Caco-2 (cell line): ENCODE data around the gene ZNF274. TPM values are rescaled to one million over a fixed set of nuclear protein-coding genes. Genes with fewer than 3 reads are reported as not detected.

ENCODE experiments used
- BruUV-seq: library from RNA; stranded (reverse); fragments of 400-500 nt; replicated peaks from 2 replicates; lab custom pipeline; 2021; lab: Mats Ljungman, UMichigan
- CTCF ChIA-PET: fragments of 300-600 bp; sonication (Branson Sonifier 250); formaldehyde crosslinking; loops from one replicate; lab custom pipeline; 2022; ENCODE audit warnings: antibody characterized with exemption; lab: Charles Lee
- POLR2A ChIA-PET: fragments of 300-600 bp; sonication (Branson Sonifier 250); formaldehyde crosslinking; loops from one replicate; lab custom pipeline; 2022; ENCODE audit warnings: antibody characterized with exemption; lab: Charles Lee
- DNase-seq, 2 experiments: peaks; one replicate each; pipeline versions ENCODE4 v3.0.0 to v3.0.0-alpha.2; 2020 to 2022
- H3K27me3 ChIP-seq: replicated peaks from 2 replicates; pipeline ENCODE4 v1.6.0; 2011; ENCODE audit warnings: low read length; ENCODE audit not compliant: control insufficient read depth, insufficient read depth
- H3K36me3 ChIP-seq: 2 replicates; pipeline ENCODE4 v1.5.1; 2011; ENCODE audit warnings: low read length; ENCODE audit not compliant: control insufficient read depth, insufficient read depth
- H3K4me1 ChIP-seq: fragments of 250-450 bp; sonication (Bioruptor Pico); 2 replicates; pipeline ENCODE4 v1.5.1; 2020; ENCODE audit warnings: mild to moderate bottlenecking
- H3K4me3 ChIP-seq: 2 replicates; pipeline ENCODE4 v1.5.1; 2011; ENCODE audit warnings: low read depth, mild to moderate bottlenecking, control low read depth, low read length
- H3K9me3 ChIP-seq: fragments of 250-450 bp; sonication (Bioruptor Pico); 2 replicates; pipeline ENCODE4 v1.5.1; 2020; ENCODE audit warnings: mild to moderate bottlenecking, moderate library complexity
- H3K27ac Mint-ChIP-seq: one replicate; pipeline ENCODE4 v1.8.0; 2022; ENCODE audit warnings: mixed read lengths; ENCODE audit not compliant: unreplicated experiment
- H3K27me3 Mint-ChIP-seq: one replicate; pipeline ENCODE4 v1.8.0; 2022; ENCODE audit warnings: mixed read lengths; ENCODE audit not compliant: insufficient read depth, unreplicated experiment
- H3K36me3 Mint-ChIP-seq: one replicate; pipeline ENCODE4 v1.8.0; 2022; ENCODE audit warnings: mild to moderate bottlenecking, mixed read lengths; ENCODE audit not compliant: insufficient read depth, unreplicated experiment
- H3K4me1 Mint-ChIP-seq: one replicate; pipeline ENCODE4 v1.8.0; 2022; ENCODE audit warnings: low read depth, mixed read lengths; ENCODE audit not compliant: unreplicated experiment
- H3K4me3 Mint-ChIP-seq: one replicate; pipeline ENCODE4 v1.8.0; 2022; ENCODE audit warnings: mild to moderate bottlenecking, moderate library complexity, mixed read lengths; ENCODE audit not compliant: unreplicated experiment
- H3K9me3 Mint-ChIP-seq: one replicate; pipeline ENCODE4 v1.8.0; 2022; ENCODE audit warnings: mixed read lengths; ENCODE audit not compliant: unreplicated experiment
- intact Hi-C: fragments of 100-400 bp; cut with micrococcal nuclease; formaldehyde crosslinking; loops from one replicate; pipeline ENCODE4 v1.10.0; 2022; ENCODE audit not compliant: unreplicated experiment
- total RNA-seq: library from RNA; stranded (reverse); gene quantifications from 2 replicates; pipeline ENCODE4 v1.2.3, GENCODE V29; 2022
- TF ChIP-seq, protein P1 (sequence below), 2 experiments: fragments of 200-600 bp in 1 of 2; IDR thresholded peaks; 1 replicate in 1 of 2; 2 replicates in 1 of 2; pipeline versions ENCODE4 v1.5.1 to v1.8.0; 2011 to 2022; ENCODE audit warnings: antibody characterized with exemption in 1 of 2, control low read depth in 1 of 2, inconsistent platforms in 1 of 2, low read depth in 1 of 2, low read length in 1 of 2, mild to moderate bottlenecking in 1 of 2, moderate library complexity in 1 of 2; ENCODE audit not compliant: insufficient read depth in 1 of 2, severe bottlenecking in 1 of 2, unreplicated experiment in 1 of 2

Gene ZNF274
- total RNA-seq, 1 experiment from 2014 or later, result 19.9 TPM

DNA sequence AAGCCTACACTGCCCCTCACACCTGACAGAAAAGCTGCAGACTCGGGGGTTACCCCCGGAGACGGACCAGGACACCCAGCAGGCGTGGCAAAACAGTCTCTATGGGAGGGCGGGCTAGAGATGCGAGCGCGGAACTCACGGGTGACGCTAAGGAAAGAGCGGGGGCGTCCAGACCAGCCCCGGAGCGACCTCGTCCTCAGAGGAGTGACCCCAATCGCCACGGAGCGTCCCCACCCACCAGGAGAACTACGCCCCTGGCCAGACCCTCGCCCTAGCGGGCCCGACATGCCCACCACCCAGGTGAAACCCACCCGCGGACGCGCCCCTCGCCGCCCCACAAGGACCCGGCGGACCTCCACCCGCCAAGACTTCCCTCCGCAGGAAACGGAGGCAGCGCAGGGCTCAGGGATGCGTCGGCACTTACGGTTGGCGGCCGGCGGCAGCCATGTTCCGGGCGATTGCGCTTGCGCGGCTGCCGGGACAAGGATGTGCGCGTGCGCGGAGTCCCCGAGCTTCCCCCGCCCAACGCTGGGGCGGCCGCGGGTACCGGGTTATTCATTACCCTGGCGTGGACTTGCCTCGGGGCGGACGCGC is 32.4 kb upstream of the ZNF274 start, which contains the start of gene ZNF329:
Gene ZNF329 (minus strand): TSS at position 462 of the 594 bp plus-strand sequence. CDS start 21,286 bp downstream, outside the sequence.
- DNase-seq, result peak; percentile 91 to 95
- Mint-ChIP-seq H3K4me1 (no peaks in the 10 kb centered on the region), H3K36me3 (peaks cover 42% of the 10 kb centered on the region), H3K27me3 (no peaks in the 10 kb centered on the region), H3K9me3 (peaks cover 52% of the 10 kb centered on the region), H3K4me3 (peak within 1 kb of the TSS; percentile 88), H3K27ac (peak within 1 kb of the TSS; percentile 82)
- BruUV-seq, result no TSS peak
- H3K4me1 ChIP-seq, result peaks cover 14% of the 10 kb centered on the region
- H3K4me3 ChIP-seq, result peak within 1 kb of the TSS; percentile 99
- TF ChIP-seq, protein P1, sequence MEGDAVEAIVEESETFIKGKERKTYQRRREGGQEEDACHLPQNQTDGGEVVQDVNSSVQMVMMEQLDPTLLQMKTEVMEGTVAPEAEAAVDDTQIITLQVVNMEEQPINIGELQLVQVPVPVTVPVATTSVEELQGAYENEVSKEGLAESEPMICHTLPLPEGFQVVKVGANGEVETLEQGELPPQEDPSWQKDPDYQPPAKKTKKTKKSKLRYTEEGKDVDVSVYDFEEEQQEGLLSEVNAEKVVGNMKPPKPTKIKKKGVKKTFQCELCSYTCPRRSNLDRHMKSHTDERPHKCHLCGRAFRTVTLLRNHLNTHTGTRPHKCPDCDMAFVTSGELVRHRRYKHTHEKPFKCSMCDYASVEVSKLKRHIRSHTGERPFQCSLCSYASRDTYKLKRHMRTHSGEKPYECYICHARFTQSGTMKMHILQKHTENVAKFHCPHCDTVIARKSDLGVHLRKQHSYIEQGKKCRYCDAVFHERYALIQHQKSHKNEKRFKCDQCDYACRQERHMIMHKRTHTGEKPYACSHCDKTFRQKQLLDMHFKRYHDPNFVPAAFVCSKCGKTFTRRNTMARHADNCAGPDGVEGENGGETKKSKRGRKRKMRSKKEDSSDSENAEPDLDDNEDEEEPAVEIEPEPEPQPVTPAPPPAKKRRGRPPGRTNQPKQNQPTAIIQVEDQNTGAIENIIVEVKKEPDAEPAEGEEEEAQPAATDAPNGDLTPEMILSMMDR (IDR thresholded peaks at IDR 0.05; ENCODE audit: insufficient read depth in 1 of 2, low read depth in 1 of 2, low read length in 1 of 2, severe bottlenecking in 1 of 2, unreplicated experiment in 1 of 2), result no peak
- ChIA-PET CTCF (no interaction called here), POLR2A (interaction anchor here (0.7 kb wide), 1 partner anchor 21 kb away, joined by 3 read pairs; no protein-coding TSS in a partner anchor)
- H3K27me3 ChIP-seq, result no peaks in the 10 kb centered on the region
- H3K9me3 ChIP-seq, result peaks cover 72% of the 10 kb centered on the region
- no peaks in the 10 kb centered on the region for H3K36me3 ChIP-seq
- intact Hi-C loops, result no loop called here

DNA sequence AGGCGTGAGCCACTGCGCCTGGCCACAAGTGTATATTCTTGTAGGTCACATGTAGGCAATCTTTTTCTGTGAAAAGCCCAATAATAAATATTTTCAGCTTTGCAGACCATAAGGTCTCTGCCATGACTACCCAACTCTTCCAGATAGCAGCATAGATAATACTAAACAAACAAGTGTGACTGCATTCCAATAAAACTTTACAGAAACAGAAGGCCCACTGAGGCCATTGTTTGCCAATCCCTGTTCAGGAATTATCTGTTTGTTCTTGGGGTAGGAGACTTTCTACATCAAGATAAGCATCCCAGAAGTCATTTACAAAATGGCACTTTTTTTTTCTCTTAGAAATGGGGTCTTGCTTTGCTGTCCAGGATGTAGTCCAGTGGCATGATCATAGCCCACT is 29.5 kb upstream of the ZNF274 start:
- no peaks in the 10 kb centered on the region for H3K27me3 ChIP-seq
- H3K4me3 Mint-ChIP-seq, result no peak overlapping the region
- no peaks in the 10 kb centered on the region for H3K4me1 Mint-ChIP-seq
- intact Hi-C loops, result no loop called here
- peaks cover 81% of the 10 kb centered on the region for H3K9me3 ChIP-seq
- TF ChIP-seq, protein P1 (IDR thresholded peaks at IDR 0.05; ENCODE audit: insufficient read depth in 1 of 2, low read depth in 1 of 2, low read length in 1 of 2, severe bottlenecking in 1 of 2, unreplicated experiment in 1 of 2), result no peak
- H3K9me3 Mint-ChIP-seq, result peaks cover 62% of the 10 kb centered on the region
- no peaks in the 10 kb centered on the region for H3K27me3 Mint-ChIP-seq
- BruUV-seq, result no TSS peak
- no peaks in the 10 kb centered on the region for H3K36me3 ChIP-seq
- DNase-seq, result no peak
- ChIA-PET CTCF (interaction anchor here (0.6 kb wide), 1 partner anchor 383 kb away, joined by 3 read pairs; no protein-coding TSS in a partner anchor), POLR2A (no interaction called here)
- H3K27ac Mint-ChIP-seq, result no peak overlapping the region
- H3K36me3 Mint-ChIP-seq, result peaks cover 34% of the 10 kb centered on the region
- no peak overlapping the region for H3K4me3 ChIP-seq
- H3K4me1 ChIP-seq, result peaks cover 14% of the 10 kb centered on the region

GRCh38 chr19:58154287-58154678 is 28.6 kb upstream of the ZNF274 start:
- TF ChIP-seq, protein P1 (IDR thresholded peaks at IDR 0.05; ENCODE audit: insufficient read depth in 1 of 2, low read depth in 1 of 2, low read length in 1 of 2, severe bottlenecking in 1 of 2, unreplicated experiment in 1 of 2), result no peak
- no peak for DNase-seq
- intact Hi-C loops, result no loop called here
- H3K27ac Mint-ChIP-seq, result no peak overlapping the region
- no TSS peak for BruUV-seq
- peaks cover 34% of the 10 kb centered on the region for H3K36me3 Mint-ChIP-seq
- POLR2A ChIA-PET, result no interaction called here
- CTCF ChIA-PET, result no interaction called here
- H3K4me3 Mint-ChIP-seq, result no peak overlapping the region
- peaks cover 75% of the 10 kb centered on the region for H3K9me3 ChIP-seq
- H3K27me3 Mint-ChIP-seq, result no peaks in the 10 kb centered on the region
- H3K36me3 ChIP-seq, result no peaks in the 10 kb centered on the region
- no peaks in the 10 kb centered on the region for H3K27me3 ChIP-seq
- H3K9me3 Mint-ChIP-seq, result peaks cover 58% of the 10 kb centered on the region
- H3K4me1 ChIP-seq, result peaks cover 12% of the 10 kb centered on the region
- H3K4me1 Mint-ChIP-seq, result no peaks in the 10 kb centered on the region
- H3K4me3 ChIP-seq, result no peak overlapping the region
